ENCODE measurements around the gene MAN1A1. TPM values are rescaled to one million over a fixed set of nuclear protein-coding genes. Genes with fewer than 3 reads are reported as not detected.

The MAN1A1 gene
- total and polyA plus RNA-seq, 2 experiments from 2014 or later: 2.0 to 8.7 TPM

DNA sequence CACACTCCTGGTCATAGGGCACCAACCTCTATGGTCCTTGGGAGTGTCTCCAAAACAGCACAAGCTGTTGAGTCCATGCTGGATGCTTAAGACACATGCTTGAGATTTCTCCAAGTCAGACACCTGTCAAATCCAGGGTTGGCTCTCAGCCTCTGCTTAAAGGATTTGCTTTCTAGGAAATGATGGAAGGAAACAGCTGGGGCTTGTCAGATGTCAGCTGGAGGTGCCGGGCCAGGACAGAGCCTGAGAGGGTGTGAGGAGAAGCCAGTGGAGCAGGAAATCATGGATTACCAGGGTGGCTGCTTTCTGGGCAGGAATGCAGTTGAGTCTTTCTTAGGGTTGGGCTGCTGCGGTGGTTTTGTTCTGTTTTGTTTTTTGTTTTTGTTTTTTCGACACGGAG, 188.1 kb downstream of the MAN1A1 start:
- H3K9me2 ChIP-seq (ENCODE audit: insufficient read depth): 0 out of 2 replicates have a peak, but pooled peaks cover 4% of the 10 kb centered on the region
- TF ChIP-seq CREB1 (CRISPR knock-in tag; IDR thresholded peaks at IDR 0.05; ENCODE audit: low read depth): no peak
- no peak for TF ChIP-seq POLR2AphosphoS5 (IDR thresholded peaks at IDR 0.05; ENCODE audit: low read depth)
- no peak for TF ChIP-seq STAT1 (IDR thresholded peaks at IDR 0.05; ENCODE audit: unreplicated experiment)
- no peak for TF ChIP-seq EZH2phosphoT487 (IDR thresholded peaks at IDR 0.05; ENCODE audit: unreplicated experiment)
- H3K36me3 ChIP-seq (ENCODE audit: insufficient read depth): no peaks in the 10 kb centered on the region
- Mint-ChIP-seq H3K4me3 (no peak overlapping the region), H3K36me3 (ENCODE audit: low read depth) (no peaks in the 10 kb centered on the region), H3K9me3 (no peaks in the 10 kb centered on the region), H3K4me1 (no peaks in the 10 kb centered on the region), H3K27me3 (ENCODE audit: insufficient read depth, low read depth, poor library complexity) (no peaks in the 10 kb centered on the region), H3K27ac (no peak overlapping the region)
- H3F3A ChIP-seq (replicated peaks; ENCODE audit: low read depth): no peaks in the 10 kb centered on the region
- ATAC-seq (no peak), DNase-seq (ENCODE audit: low spot score) (no peak)
- H3K4me1 ChIP-seq (ENCODE audit: insufficient read depth): no peaks in the 10 kb centered on the region
- no peak overlapping the region for H2AFZ ChIP-seq
- no peaks in the 10 kb centered on the region for H3K27me3 ChIP-seq (ENCODE audit: insufficient read depth)
- no peak overlapping the region for H3K4me3 ChIP-seq
- H4K20me1 ChIP-seq (replicated peaks; ENCODE audit: insufficient read depth): no peaks in the 10 kb centered on the region
- H3K79me2 ChIP-seq (replicated peaks; ENCODE audit: insufficient read depth): no peaks in the 10 kb centered on the region
- no peak overlapping the region for H3K4me2 ChIP-seq
- no peak overlapping the region for H3K27ac ChIP-seq (ENCODE audit: low read depth)

DNA sequence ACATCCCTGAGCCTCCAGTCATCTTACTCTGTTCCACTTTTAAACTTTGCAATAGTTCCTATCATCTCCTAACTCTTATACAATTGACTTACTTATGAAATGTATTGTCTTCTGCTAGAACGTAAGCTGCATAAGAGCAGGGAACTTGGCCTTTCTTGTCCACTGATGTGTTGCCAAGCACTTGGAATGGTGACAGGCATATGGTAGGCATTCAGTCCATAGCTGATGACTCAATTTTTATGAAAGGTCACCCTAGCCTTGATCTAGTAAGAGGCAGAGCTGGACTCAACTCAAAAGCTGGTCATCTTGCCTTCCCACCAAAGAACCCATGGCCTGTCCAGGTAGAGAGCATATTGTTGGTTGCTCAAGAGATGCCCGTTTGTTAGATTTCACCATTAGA, 188.7 kb downstream of the MAN1A1 start:
- no peak overlapping the region for H3K27ac Mint-ChIP-seq
- Histone ChIP-seq H3K9me2 (ENCODE audit: insufficient read depth) (0 out of 2 replicates have a peak, but pooled peaks cover 4% of the 10 kb centered on the region), H3F3A (replicated peaks; ENCODE audit: low read depth) (no peaks in the 10 kb centered on the region), H3K4me1 (ENCODE audit: insufficient read depth) (no peaks in the 10 kb centered on the region), H3K79me2 (replicated peaks; ENCODE audit: insufficient read depth) (no peaks in the 10 kb centered on the region), H4K20me1 (replicated peaks; ENCODE audit: insufficient read depth) (no peaks in the 10 kb centered on the region), H2AFZ (no peak overlapping the region), H3K27ac (ENCODE audit: low read depth) (no peak overlapping the region), H3K36me3 (ENCODE audit: insufficient read depth) (no peaks in the 10 kb centered on the region), H3K4me3 (no peak overlapping the region), H3K27me3 (ENCODE audit: insufficient read depth) (no peaks in the 10 kb centered on the region), H3K4me2 (no peak overlapping the region)
- H3K36me3 Mint-ChIP-seq (ENCODE audit: low read depth): no peaks in the 10 kb centered on the region
- H3K4me1 Mint-ChIP-seq: no peaks in the 10 kb centered on the region
- H3K9me3 Mint-ChIP-seq: no peaks in the 10 kb centered on the region
- no peak for ATAC-seq
- no peak for DNase-seq (ENCODE audit: low spot score)
- no peak overlapping the region for H3K4me3 Mint-ChIP-seq
- no peaks in the 10 kb centered on the region for H3K27me3 Mint-ChIP-seq (ENCODE audit: insufficient read depth, low read depth, poor library complexity)
- no peak for TF ChIP-seq NANOG (IDR thresholded peaks at IDR 0.05; ENCODE audit: borderline replicate concordance)
- TF ChIP-seq EZH2 (IDR thresholded peaks at IDR 0.05; ENCODE audit: low read depth, unreplicated experiment): no peak
- no peak for TF ChIP-seq EZH2phosphoT487 (IDR thresholded peaks at IDR 0.05; ENCODE audit: unreplicated experiment)
- TF ChIP-seq CREB1 (CRISPR knock-in tag; IDR thresholded peaks at IDR 0.05; ENCODE audit: low read depth): no peak
- no peak for TF ChIP-seq POLR2AphosphoS5 (IDR thresholded peaks at IDR 0.05; ENCODE audit: low read depth)
- no peak for TF ChIP-seq ZNF114 (CRISPR knock-in tag; IDR thresholded peaks at IDR 0.05)
- TF ChIP-seq, protein P1, sequence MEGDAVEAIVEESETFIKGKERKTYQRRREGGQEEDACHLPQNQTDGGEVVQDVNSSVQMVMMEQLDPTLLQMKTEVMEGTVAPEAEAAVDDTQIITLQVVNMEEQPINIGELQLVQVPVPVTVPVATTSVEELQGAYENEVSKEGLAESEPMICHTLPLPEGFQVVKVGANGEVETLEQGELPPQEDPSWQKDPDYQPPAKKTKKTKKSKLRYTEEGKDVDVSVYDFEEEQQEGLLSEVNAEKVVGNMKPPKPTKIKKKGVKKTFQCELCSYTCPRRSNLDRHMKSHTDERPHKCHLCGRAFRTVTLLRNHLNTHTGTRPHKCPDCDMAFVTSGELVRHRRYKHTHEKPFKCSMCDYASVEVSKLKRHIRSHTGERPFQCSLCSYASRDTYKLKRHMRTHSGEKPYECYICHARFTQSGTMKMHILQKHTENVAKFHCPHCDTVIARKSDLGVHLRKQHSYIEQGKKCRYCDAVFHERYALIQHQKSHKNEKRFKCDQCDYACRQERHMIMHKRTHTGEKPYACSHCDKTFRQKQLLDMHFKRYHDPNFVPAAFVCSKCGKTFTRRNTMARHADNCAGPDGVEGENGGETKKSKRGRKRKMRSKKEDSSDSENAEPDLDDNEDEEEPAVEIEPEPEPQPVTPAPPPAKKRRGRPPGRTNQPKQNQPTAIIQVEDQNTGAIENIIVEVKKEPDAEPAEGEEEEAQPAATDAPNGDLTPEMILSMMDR (conservative IDR thresholded peaks at IDR 0.05; ENCODE audit: low read depth in 2 of 2): no peak
- TF ChIP-seq, protein P2, sequence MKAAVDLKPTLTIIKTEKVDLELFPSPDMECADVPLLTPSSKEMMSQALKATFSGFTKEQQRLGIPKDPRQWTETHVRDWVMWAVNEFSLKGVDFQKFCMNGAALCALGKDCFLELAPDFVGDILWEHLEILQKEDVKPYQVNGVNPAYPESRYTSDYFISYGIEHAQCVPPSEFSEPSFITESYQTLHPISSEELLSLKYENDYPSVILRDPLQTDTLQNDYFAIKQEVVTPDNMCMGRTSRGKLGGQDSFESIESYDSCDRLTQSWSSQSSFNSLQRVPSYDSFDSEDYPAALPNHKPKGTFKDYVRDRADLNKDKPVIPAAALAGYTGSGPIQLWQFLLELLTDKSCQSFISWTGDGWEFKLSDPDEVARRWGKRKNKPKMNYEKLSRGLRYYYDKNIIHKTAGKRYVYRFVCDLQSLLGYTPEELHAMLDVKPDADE (IDR thresholded peaks at IDR 0.05): no peak
- TF ChIP-seq STAT1 (IDR thresholded peaks at IDR 0.05; ENCODE audit: unreplicated experiment): no peak
- TF ChIP-seq JUNB (IDR thresholded peaks at IDR 0.05; ENCODE audit: unreplicated experiment): no peak
- TF ChIP-seq, protein P3, sequence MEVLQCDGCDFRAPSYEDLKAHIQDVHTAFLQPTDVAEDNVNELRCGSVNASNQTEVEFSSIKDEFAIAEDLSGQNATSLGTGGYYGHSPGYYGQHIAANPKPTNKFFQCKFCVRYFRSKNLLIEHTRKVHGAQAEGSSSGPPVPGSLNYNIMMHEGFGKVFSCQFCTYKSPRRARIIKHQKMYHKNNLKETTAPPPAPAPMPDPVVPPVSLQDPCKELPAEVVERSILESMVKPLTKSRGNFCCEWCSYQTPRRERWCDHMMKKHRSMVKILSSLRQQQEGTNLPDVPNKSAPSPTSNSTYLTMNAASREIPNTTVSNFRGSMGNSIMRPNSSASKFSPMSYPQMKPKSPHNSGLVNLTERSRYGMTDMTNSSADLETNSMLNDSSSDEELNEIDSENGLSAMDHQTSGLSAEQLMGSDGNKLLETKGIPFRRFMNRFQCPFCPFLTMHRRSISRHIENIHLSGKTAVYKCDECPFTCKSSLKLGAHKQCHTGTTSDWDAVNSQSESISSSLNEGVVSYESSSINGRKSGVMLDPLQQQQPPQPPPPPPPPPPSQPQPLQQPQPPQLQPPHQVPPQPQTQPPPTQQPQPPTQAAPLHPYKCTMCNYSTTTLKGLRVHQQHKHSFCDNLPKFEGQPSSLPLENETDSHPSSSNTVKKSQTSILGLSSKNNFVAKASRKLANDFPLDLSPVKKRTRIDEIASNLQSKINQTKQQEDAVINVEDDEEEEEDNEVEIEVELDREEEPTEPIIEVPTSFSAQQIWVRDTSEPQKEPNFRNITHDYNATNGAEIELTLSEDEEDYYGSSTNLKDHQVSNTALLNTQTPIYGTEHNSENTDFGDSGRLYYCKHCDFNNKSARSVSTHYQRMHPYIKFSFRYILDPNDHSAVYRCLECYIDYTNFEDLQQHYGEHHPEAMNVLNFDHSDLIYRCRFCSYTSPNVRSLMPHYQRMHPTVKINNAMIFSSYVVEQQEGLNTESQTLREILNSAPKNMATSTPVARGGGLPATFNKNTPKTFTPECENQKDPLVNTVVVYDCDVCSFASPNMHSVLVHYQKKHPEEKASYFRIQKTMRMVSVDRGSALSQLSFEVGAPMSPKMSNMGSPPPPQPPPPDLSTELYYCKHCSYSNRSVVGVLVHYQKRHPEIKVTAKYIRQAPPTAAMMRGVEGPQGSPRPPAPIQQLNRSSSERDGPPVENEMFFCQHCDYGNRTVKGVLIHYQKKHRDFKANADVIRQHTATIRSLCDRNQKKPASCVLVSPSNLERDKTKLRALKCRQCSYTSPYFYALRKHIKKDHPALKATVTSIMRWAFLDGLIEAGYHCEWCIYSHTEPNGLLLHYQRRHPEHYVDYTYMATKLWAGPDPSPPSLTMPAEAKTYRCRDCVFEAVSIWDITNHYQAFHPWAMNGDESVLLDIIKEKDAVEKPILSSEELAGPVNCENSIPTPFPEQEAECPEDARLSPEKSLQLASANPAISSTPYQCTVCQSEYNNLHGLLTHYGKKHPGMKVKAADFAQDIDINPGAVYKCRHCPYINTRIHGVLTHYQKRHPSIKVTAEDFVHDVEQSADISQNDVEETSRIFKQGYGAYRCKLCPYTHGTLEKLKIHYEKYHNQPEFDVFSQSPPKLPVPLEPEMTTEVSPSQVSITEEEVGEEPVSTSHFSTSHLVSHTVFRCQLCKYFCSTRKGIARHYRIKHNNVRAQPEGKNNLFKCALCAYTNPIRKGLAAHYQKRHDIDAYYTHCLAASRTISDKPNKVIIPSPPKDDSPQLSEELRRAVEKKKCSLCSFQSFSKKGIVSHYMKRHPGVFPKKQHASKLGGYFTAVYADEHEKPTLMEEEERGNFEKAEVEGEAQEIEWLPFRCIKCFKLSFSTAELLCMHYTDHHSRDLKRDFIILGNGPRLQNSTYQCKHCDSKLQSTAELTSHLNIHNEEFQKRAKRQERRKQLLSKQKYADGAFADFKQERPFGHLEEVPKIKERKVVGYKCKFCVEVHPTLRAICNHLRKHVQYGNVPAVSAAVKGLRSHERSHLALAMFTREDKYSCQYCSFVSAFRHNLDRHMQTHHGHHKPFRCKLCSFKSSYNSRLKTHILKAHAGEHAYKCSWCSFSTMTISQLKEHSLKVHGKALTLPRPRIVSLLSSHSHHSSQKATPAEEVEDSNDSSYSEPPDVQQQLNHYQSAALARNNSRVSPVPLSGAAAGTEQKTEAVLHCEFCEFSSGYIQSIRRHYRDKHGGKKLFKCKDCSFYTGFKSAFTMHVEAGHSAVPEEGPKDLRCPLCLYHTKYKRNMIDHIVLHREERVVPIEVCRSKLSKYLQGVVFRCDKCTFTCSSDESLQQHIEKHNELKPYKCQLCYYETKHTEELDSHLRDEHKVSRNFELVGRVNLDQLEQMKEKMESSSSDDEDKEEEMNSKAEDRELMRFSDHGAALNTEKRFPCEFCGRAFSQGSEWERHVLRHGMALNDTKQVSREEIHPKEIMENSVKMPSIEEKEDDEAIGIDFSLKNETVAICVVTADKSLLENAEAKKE (CRISPR knock-in tag; IDR thresholded peaks at IDR 0.05): no peak
- no peak for TF ChIP-seq ZNF331 (CRISPR knock-in tag; IDR thresholded peaks at IDR 0.05; ENCODE audit: low read depth)
